H1 (cell line): ENCODE measurements around the gene CRAT. TPM values are rescaled to one million over a fixed set of nuclear protein-coding genes. Genes with fewer than 3 reads are reported as not detected.

Source experiments
- CTCF ChIA-PET: fragments of 300-600 bp; sonication (Branson Sonifier 250); formaldehyde crosslinking; loops from one replicate; lab custom pipeline; 2021; ENCODE audit not compliant: partially characterized antibody; lab: Charles Lee
- POLR2A ChIA-PET: fragments of 300-600 bp; sonication (Branson Sonifier 250); formaldehyde crosslinking; loops from one replicate; lab custom pipeline; 2021; ENCODE audit warnings: inconsistent platforms; ENCODE audit not compliant: partially characterized antibody; lab: Charles Lee
- DNase-seq, 2 experiments: peaks; one replicate each; pipeline versions ENCODE4 v3.0.0 to v3.0.0-alpha.2; 2010 to 2022; ENCODE audit warnings: low spot score in 2 of 2, low read depth in 1 of 2, mixed read lengths in 1 of 2
- FAIRE-seq: peaks from 2 replicates; lab custom pipeline; 2011; peaks lifted over from hg19 to GRCh38; lab: Jason Lieb, UNC
- H2AFZ ChIP-seq: 2 replicates; pipeline ENCODE4 v1.8.1; 2012; ENCODE audit warnings: low read length, inconsistent platforms
- H2AK5ac ChIP-seq: 2 replicates; pipeline ENCODE4 v1.6.1; 2013; ENCODE audit warnings: low read depth, low read length
- H2BK120ac ChIP-seq: replicated peaks from 2 replicates; pipeline ENCODE3; 2013; ENCODE audit warnings: low read depth, low read length, inconsistent platforms
- H2BK12ac ChIP-seq: 2 replicates; pipeline ENCODE4 v1.6.1; 2013; ENCODE audit warnings: low read depth, low read length
- H2BK15ac ChIP-seq: 2 replicates; pipeline ENCODE4 v1.6.1; 2013; ENCODE audit warnings: low read length
- H2BK20ac ChIP-seq: 2 replicates; pipeline ENCODE4 v1.6.1; 2013; ENCODE audit warnings: low read length
- H2BK5ac ChIP-seq: 2 replicates; pipeline ENCODE4 v1.6.1; 2013; ENCODE audit warnings: low read depth, low read length
- H3K14ac ChIP-seq: 2 replicates; pipeline ENCODE4 v1.6.1; 2013; ENCODE audit warnings: inconsistent platforms; ENCODE audit not compliant: insufficient read length
- H3K18ac ChIP-seq: 2 replicates; pipeline ENCODE4 v1.6.1; 2013; ENCODE audit warnings: low read length; ENCODE audit errors: extremely low read depth
- H3K23ac ChIP-seq: 2 replicates; pipeline ENCODE4 v1.6.1; 2013; ENCODE audit warnings: inconsistent platforms; ENCODE audit not compliant: insufficient read length
- H3K23me2 ChIP-seq: 2 replicates; pipeline ENCODE4 v1.6.1; 2013; ENCODE audit warnings: low read depth, low read length
- H3K27ac ChIP-seq: 2 replicates; pipeline ENCODE4 v1.6.1; 2011; ENCODE audit warnings: low read depth, low read length, inconsistent platforms
- H3K27me3 ChIP-seq, 4 experiments: replicated peaks in 1 of 4; 1 replicate in 1 of 4; 2 replicates in 3 of 4; pipeline versions ENCODE4 v1.6.1 to v1.8.1; 2011 to 2013; ENCODE audit warnings: low read length in 3 of 4, mild to moderate bottlenecking in 3 of 4, inconsistent platforms in 2 of 4, mixed read lengths in 2 of 4, moderate library complexity in 1 of 4; ENCODE audit not compliant: control insufficient read depth in 3 of 4, insufficient read depth in 3 of 4; ENCODE audit errors: extremely low read depth in 1 of 4
- H3K36me3 ChIP-seq, 4 experiments: 2 replicates each; pipeline versions ENCODE4 v1.6.1 to v1.8.1; 2011 to 2013; ENCODE audit warnings: mild to moderate bottlenecking in 4 of 4, low read length in 3 of 4, moderate library complexity in 2 of 4, control low read depth in 1 of 4, inconsistent platforms in 1 of 4; ENCODE audit not compliant: insufficient read depth in 4 of 4, control insufficient read depth in 2 of 4
- H3K4ac ChIP-seq: replicated peaks from 2 replicates; pipeline ENCODE3; 2013; ENCODE audit warnings: low read length, low read depth, mixed read lengths, inconsistent platforms; ENCODE audit not compliant: insufficient read length
- H3K4me1 ChIP-seq, 4 experiments: replicated peaks in 1 of 4; 1 replicate in 1 of 4; 2 replicates in 3 of 4; pipeline versions ENCODE4 v1.6.1 to v1.8.1; 2011 to 2013; ENCODE audit warnings: low read length in 3 of 4, inconsistent platforms in 2 of 4, mixed read lengths in 1 of 4; ENCODE audit not compliant: insufficient read depth in 4 of 4, control insufficient read depth in 3 of 4
- H3K4me2 ChIP-seq, 2 experiments: 2 replicates each; pipeline versions ENCODE4 v1.6.1 to v1.8.1; 2011 to 2013; ENCODE audit warnings: low read depth in 2 of 2, low read length in 2 of 2, control low read depth in 1 of 2, inconsistent platforms in 1 of 2, mild to moderate bottlenecking in 1 of 2; ENCODE audit not compliant: insufficient read depth in 1 of 2
- H3K4me3 ChIP-seq, 4 experiments: fragments of 200-600, 300-600 bp in 1 of 4; sonication (generic), shearing (Covaris generic), sonication (Bioruptor Twin) in 1 of 4; 2 replicates each; pipeline versions ENCODE4 v1.5.1 to v1.8.1; 2011 to 2016; ENCODE audit warnings: low read length in 4 of 4, low read depth in 3 of 4, control low read depth in 2 of 4, inconsistent platforms in 2 of 4, mild to moderate bottlenecking in 2 of 4, mixed read lengths in 1 of 4, moderate library complexity in 1 of 4; ENCODE audit not compliant: insufficient read depth in 2 of 4; ENCODE audit errors: extremely low read depth in 1 of 4
- H3K56ac ChIP-seq: replicated peaks from 2 replicates; pipeline ENCODE3; 2013; ENCODE audit warnings: low read depth, mild to moderate bottlenecking, mixed read lengths, low read length, inconsistent platforms; ENCODE audit not compliant: insufficient read length
- H3K79me1 ChIP-seq: 2 replicates; pipeline ENCODE4 v1.6.1; 2013; ENCODE audit warnings: low read depth, low read length, control low read depth
- H3K79me2 ChIP-seq, 2 experiments: 2 replicates each; pipeline versions ENCODE4 v1.6.1 to v1.8.1; 2012 to 2013; ENCODE audit warnings: low read length in 2 of 2, mild to moderate bottlenecking in 2 of 2, inconsistent platforms in 1 of 2; ENCODE audit not compliant: insufficient read depth in 2 of 2, control insufficient read depth in 1 of 2
- H3K9ac ChIP-seq, 4 experiments: replicated peaks in 1 of 4; 1 replicate in 1 of 4; 2 replicates in 3 of 4; pipeline versions ENCODE4 v1.6.1 to v1.8.1; 2011 to 2013; ENCODE audit warnings: low read depth in 3 of 4, low read length in 3 of 4, control low read depth in 2 of 4, mild to moderate bottlenecking in 2 of 4, moderate library complexity in 2 of 4, inconsistent platforms in 1 of 4; ENCODE audit errors: extremely low read depth in 1 of 4
- H3K9me3 ChIP-seq, 2 experiments: 2 replicates each; pipeline versions ENCODE4 v1.6.1 to v1.8.1; 2012 to 2013; ENCODE audit warnings: mild to moderate bottlenecking in 2 of 2, moderate library complexity in 2 of 2, control low read depth in 1 of 2, inconsistent platforms in 1 of 2, low read depth in 1 of 2, low read length in 1 of 2, mixed read lengths in 1 of 2; ENCODE audit not compliant: insufficient read depth in 2 of 2
- H4K20me1 ChIP-seq, 2 experiments: replicated peaks in 1 of 2; 2 replicates each; pipeline versions ENCODE3 to v1.8.1; 2011 to 2013; ENCODE audit warnings: inconsistent platforms in 2 of 2, low read length in 2 of 2, mild to moderate bottlenecking in 1 of 2; ENCODE audit not compliant: insufficient read depth in 2 of 2, control insufficient read depth in 1 of 2
- H4K5ac ChIP-seq: 2 replicates; pipeline ENCODE4 v1.6.1; 2013; ENCODE audit warnings: low read length, low read depth, mixed read lengths, inconsistent platforms; ENCODE audit not compliant: insufficient read length
- H4K8ac ChIP-seq: 2 replicates; pipeline ENCODE4 v1.8.0; 2013; ENCODE audit warnings: mild to moderate bottlenecking, moderate library complexity, low read length, inconsistent platforms; ENCODE audit not compliant: insufficient read depth; ENCODE audit errors: extremely low read depth
- H4K91ac ChIP-seq: replicated peaks from 2 replicates; pipeline ENCODE3; 2013; ENCODE audit warnings: low read length, mixed read lengths, inconsistent platforms; ENCODE audit not compliant: insufficient read length
- ASH2L ChIP-seq: fragments of 200-600, 300-600 bp; sonication (generic); IDR thresholded peaks from one replicate; pipeline ENCODE4 v1.7.1; 2017; ENCODE audit warnings: low read length
- ATF2 ChIP-seq: IDR thresholded peaks from 2 replicates; pipeline ENCODE4 v1.6.1; 2012; ENCODE audit warnings: low read length, inconsistent platforms
- BACH1 ChIP-seq: IDR thresholded peaks from 2 replicates; pipeline ENCODE4 v1.6.1; 2012; ENCODE audit warnings: low read length, improper control_type of control experiment
- GTF2F1 ChIP-seq: IDR thresholded peaks from 2 replicates; pipeline ENCODE4 v1.6.1; 2012; ENCODE audit warnings: low read depth, low read length, improper control_type of control experiment, borderline replicate concordance
- HDAC2 ChIP-seq, 2 experiments: fragments of 300-600 bp in 1 of 2; sonication (generic) in 1 of 2; IDR thresholded peaks; 2 replicates each; pipeline ENCODE4 v1.6.1; 2011 to 2012; ENCODE audit warnings: low read depth in 2 of 2, low read length in 2 of 2, mild to moderate bottlenecking in 2 of 2, moderate library complexity in 2 of 2, borderline replicate concordance in 1 of 2, inconsistent platforms in 1 of 2
- HDAC6 ChIP-seq: IDR thresholded peaks from one replicate; pipeline ENCODE4 v1.7.1; 2012; ENCODE audit warnings: low read depth, mild to moderate bottlenecking, inconsistent platforms, low read length, moderate library complexity
- POU5F1 ChIP-seq: IDR thresholded peaks from 2 replicates; pipeline ENCODE4 v1.6.1; 2011; ENCODE audit warnings: low read depth, mild to moderate bottlenecking, low read length, moderate library complexity
- TAF7 ChIP-seq: optimal IDR thresholded peaks from 2 replicates; pipeline ENCODE3; 2011; ENCODE audit warnings: low read depth, mild to moderate bottlenecking, inconsistent platforms, low read length, moderate library complexity, borderline replicate concordance
- WGBS, 2 experiments: shearing (Covaris generic) in 1 of 2; methylation state at CpG; one replicate each; pipeline versions ENCODE4 v1.1.6 to v1.1.7; 2013 to 2015; ENCODE audit warnings: low lambda C conversion rate in 2 of 2, mixed read lengths in 2 of 2, inconsistent platforms in 1 of 2, low coverage in 1 of 2, missing lambda C conversion rate in 1 of 2; ENCODE audit not compliant: insufficient replicate concordance in 2 of 2, insufficient coverage in 1 of 2, insufficient read length in 1 of 2; ENCODE audit errors: extremely low coverage in 1 of 2, missing lambda C conversion rate in 1 of 2; 5-methylcytosine and 5-hydroxymethylcytosine counted together
- polyA plus RNA-seq, 7 experiments: library from polyadenylated mRNA; depleted of rRNA in 3 of 7; stranded (reverse) in 5 of 7; unstranded in 2 of 7; fragments of >200 nt in 5 of 7; fragments of 200-250 nt in 2 of 7; gene quantifications; 1 replicate in 5 of 7; 2 replicates in 1 of 7; 4 replicates in 1 of 7; pipeline versions ENCODE4 v1.2.1 to v1.2.3, GENCODE V29; 2011 to 2013; ENCODE audit warnings: missing spikeins in 2 of 7, mixed read lengths in 2 of 7
- total RNA-seq: library from RNA; stranded (reverse); fragmentation: NEBNext Ultra II Directional; extraction: Animal tissue kit (Norgen Biotek cat#: 25700); gene quantifications from 2 replicates; pipeline ENCODE4 v1.2.1, GENCODE V29; 2021

The CRAT gene
- total and polyA plus RNA-seq, 2 of the 8 experiments (the other 6 are each of a cell fraction or from before 2014, with no cell fraction given): 8.2 to 17.3 TPM

- H4K5ac ChIP-seq: peak overlapping the region; percentile 27
- H3K9ac ChIP-seq: peak overlapping the region in 3 of 4 experiments; percentile 26 to 38 (median 28); a peak in 4 of 7 replicates
- H2AFZ ChIP-seq: no peak overlapping the region
- DNase-seq (peak in 1 of 2 experiments; percentile 57), FAIRE-seq (no peak)
- H3K4me3 ChIP-seq: peak overlapping the region in 2 of 4 experiments; percentile 23 to 32; a peak in 3 of 8 replicates
- H2BK120ac ChIP-seq: peak overlapping the region; percentile 13
- H3K4me2 ChIP-seq: peak overlapping the region; percentile 15 to 58
- no peak overlapping the region; the same call in 1 of the 2 replicates for H4K8ac ChIP-seq
- ChIA-PET POLR2A (interaction anchor here (0.9 to 2.7 kb wide), 10 partner anchors 10 to 221 kb away, joined by 3 to 12 read pairs (median 4); partner anchors contain the start of genes CRAT, IER5L and PTPA), CTCF (interaction anchor here (1.2 to 12.2 kb wide), 7 partner anchors 14 to 516 kb away, joined by 3 to 169 read pairs (median 4); no protein-coding TSS in a partner anchor)
- H2BK5ac ChIP-seq: peak overlapping the region; percentile 83
- peaks cover 11 to 42% (median 17%) of the 10 kb centered on the region in 4 experiments; a peak in 7 of 8 replicates for H3K36me3 ChIP-seq
- 54% methylated on average over 10 of the region's 10 CpGs; no CpG with 5 or more reads in 1 of the 2 experiments for WGBS, 2 experiments
- peak overlapping the region; percentile 28 for H3K4ac ChIP-seq
- H3K79me2 ChIP-seq: peaks cover 3 to 20% of the 10 kb centered on the region in 2 experiments; a peak in 2 of 4 replicates
- no peak overlapping the region for H3K23ac ChIP-seq
- H3K18ac ChIP-seq: peak overlapping the region; percentile 96
- H3K27me3 ChIP-seq: no peaks in the 10 kb centered on the region
- H3K79me1 ChIP-seq: peaks cover 13% of the 10 kb centered on the region
- H3K27ac ChIP-seq: peak overlapping the region; percentile 88
- H3K9me3 ChIP-seq: no peaks in the 10 kb centered on the region
- peak overlapping the region; percentile 48 for H4K91ac ChIP-seq
- H3K23me2 ChIP-seq: no peaks in the 10 kb centered on the region
- H3K56ac ChIP-seq: no peak overlapping the region
- peaks cover 9 to 18% (median 15%) of the 10 kb centered on the region in 4 experiments for H3K4me1 ChIP-seq
- no peak overlapping the region for H3K14ac ChIP-seq
- H2BK12ac ChIP-seq: peak overlapping the region; percentile 88
- peaks cover 2 to 4% of the 10 kb centered on the region in 2 experiments for H4K20me1 ChIP-seq
- peak overlapping the region; percentile 95 for H2BK15ac ChIP-seq
- peak overlapping the region; percentile 92 for H2BK20ac ChIP-seq
- no peak overlapping the region; the same call in 1 of the 2 replicates for H2AK5ac ChIP-seq
- TF ChIP-seq HDAC2 (IDR thresholded peaks at IDR 0.05; ENCODE audit: borderline replicate concordance in 1 of 2, low read depth in 2 of 2, low read length in 2 of 2) (peak in 1 of 2 experiments; percentile 72; a peak in 1 of 4 replicates), BACH1 (no peak), HDAC6 (no peak), ASH2L (peak; percentile 73), POU5F1 (peak; percentile 54; the same call in 1 of the 2 replicates), ATF2 (peak; percentile 33; the same call in 1 of the 2 replicates), GTF2F1 (no peak), TAF7 (peak; percentile 21)
Observed at GRCh38 chr9:129126749-129127618, 16.4 kb upstream of the CRAT start.
